ENCODE results near the gene KDM2B.

The KDM2B gene

DNA sequence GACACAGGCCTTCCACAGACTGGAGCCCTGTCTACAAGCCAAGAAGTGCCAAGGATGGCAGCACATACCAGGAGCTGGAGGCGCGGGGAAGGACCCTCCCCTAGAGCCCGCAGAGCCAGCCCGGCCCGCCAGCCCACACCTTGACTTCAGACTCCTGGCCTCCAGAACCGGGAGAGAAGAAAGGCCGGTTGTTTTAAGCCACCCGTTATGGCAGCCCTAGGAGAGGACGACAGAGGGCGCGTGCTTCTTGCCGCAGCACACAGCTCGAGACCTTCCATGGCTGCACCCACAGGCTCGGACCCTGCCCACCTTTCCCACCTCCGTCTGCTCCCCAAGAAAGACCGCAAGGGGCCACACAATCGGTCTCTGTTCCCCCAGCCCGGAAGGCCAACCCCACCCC is 127.2 kb downstream of the KDM2B start:
- FAIRE-seq = no peak

DNA sequence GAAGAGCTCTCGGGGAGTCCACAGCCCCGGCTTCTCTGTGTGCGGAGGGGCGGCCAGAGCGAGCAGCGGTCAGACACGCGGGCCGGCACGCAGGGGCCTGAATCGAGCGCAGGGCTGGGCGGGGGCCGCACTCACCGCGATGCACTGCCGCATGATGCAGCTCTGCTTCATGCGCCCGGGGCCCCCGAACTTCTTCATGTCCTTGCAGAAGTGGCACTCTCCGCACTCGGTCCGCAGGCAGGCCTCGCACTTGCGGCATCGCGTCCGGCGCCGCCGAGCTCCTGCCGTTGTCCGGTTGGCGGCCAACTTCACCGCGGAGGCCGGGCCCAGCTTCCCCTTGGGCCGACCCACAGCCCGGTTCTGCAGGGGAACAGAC is 127.8 kb downstream of the KDM2B start:
- no peak for FAIRE-seq

DNA sequence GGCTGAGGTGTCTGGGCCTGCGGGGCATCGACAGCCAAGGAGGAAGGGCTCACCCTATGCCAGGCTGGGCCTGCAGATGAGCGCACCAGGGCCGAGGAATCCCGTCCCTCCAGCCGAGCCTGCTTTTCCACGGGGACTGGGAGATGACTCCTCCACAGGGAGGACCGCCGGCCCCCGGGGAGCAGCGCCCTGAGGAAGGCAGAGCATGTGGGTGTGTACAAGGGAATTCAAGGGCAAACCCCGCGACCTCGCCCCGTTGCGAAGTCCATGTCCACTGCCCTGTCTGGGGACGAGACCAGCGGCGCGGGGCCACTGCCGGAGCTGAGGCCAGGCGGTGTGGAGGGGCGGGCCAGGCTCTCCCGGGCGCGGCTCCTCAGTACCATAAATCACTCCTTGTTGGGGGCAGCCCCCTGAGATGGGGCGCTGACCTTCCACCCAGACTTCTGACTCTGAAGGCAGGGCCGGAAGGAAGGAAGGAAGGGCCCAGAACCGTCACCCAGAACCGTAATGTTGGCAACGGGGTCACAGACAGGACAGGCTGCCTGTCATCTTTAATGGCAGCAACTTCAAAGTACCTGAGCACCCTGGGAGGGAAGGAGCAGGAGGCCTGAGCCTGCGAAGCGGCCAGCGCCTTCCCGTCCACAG is 128.4 kb downstream of the KDM2B start:
- no peak for FAIRE-seq

DNA sequence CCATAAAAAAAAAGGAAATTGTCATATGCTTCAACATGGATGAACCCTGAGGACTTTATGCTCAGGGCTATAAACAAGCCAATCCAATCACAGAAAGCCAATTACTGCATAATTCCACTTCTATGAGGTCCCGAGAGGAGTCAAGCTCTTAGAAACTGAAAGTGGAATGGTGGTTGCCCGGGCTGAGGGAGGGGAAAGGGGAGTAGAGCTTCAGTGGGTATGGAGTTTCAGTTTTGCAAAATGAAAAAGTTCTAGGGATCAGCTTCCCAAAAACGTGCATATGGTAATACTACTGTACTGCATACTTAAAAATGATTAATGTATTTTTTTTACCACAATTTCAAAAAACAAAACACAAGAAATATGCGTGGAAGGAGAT is 128.9 kb downstream of the KDM2B start:
- no peak for FAIRE-seq

DNA sequence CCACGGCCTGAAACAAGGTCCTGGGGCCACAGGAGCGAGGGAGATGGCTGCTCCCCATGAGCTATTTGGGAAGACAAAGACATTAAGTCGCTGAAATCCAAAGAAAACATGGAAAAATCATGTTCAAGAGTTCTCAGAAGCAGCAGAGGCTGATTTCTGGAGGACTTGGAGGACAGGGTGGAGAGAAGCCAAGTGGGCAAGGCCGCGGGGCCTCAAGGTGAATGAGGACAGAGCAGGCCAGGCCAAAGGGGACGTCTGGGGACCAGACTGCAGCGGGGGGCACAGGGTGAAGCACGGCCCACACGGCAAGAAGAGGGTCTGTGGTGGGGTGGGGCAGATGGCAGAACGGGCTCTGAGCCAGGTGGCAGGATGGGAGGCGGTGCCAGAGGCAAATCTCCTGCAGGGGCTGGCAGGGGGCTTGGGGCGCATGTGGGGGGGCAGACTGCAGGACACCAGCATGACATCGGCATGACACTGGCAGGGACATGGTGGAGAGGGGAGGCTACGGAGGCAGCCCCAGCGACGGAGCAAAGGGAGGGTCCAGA is 132.0 kb downstream of the KDM2B start:
- FAIRE-seq = no peak

DNA sequence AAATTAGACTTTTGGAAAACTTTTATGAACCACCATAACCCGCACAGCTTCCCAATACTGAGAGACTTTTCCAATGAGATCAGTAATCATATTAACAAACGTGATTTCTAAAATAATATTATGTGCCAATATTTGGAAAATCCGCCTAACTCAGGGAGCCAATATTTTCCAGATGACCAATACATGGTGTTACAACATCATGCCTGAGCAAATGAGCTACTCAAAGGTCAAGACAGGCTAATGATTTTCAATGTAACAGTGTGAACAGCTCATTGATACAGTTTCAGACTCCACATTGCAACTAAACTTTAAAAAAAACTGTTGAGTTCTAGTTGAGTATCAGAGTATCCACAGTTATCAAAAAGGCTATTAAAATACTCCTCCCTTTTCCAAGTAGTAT is 134.1 kb downstream of the KDM2B start:
- no peak for FAIRE-seq

DNA sequence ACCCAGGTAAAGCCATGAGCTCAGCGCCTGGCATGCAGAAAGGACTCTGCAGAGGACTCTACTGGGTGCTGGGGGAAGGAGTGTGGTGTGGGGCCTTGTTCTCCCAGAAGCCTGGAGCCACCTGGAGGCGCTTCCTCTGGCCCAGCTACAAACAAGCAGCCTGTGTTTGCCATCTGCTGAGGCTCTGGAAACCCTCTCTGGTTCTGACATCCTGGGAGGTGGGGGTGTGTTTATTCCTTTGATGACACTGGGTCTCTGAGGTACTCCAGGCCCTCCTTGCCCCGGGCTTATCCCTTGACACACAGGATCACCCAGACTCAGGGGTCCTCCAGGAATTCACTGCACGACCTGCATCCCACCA is 136.0 kb downstream of the KDM2B start:
- no peak for FAIRE-seq

DNA sequence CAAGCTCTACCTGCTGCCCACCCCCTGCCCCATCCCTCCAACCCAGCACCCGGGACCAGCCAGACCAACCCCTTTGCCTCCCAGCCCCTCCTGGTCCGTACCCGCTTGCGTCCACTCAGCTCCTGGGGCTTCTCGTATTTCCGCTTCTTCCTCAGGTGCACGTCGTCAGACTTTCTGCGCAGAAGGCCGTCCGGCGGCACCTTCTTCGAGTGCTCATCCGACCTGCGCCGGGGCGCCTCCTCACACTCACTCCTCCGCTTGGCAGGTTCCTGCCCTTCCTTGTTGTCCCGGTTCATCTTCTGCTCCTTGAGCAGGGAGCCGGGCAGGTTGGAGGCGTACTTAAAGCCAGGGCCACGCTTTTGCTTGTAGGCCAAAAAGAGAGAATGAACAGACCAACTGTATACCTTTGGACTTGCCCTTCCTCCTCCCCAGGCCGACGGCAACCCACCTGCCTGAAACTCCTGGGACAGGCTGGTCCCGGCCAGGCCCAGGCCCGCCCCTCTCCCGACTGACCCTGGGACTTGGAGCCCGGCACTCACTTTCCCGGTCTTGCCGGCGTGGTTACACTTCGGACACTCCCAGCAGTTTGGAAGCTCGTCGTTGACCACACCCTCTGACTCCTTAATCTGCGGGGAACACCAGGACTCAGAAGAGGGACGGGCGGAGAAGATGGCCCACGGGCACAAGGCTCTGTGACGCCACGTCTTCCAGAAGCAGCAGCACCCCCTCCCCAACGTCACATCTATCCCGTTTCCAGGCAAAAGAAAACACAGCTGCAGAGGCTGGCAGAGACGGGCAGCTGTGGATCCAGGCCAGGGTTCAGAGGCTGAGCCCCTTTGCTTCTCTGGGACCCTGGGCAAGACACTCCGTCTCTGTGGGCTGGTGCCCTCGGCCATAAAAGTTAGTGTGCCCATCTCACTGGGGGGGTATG is 136.6 kb downstream of the KDM2B start:
- no peak for FAIRE-seq

DNA sequence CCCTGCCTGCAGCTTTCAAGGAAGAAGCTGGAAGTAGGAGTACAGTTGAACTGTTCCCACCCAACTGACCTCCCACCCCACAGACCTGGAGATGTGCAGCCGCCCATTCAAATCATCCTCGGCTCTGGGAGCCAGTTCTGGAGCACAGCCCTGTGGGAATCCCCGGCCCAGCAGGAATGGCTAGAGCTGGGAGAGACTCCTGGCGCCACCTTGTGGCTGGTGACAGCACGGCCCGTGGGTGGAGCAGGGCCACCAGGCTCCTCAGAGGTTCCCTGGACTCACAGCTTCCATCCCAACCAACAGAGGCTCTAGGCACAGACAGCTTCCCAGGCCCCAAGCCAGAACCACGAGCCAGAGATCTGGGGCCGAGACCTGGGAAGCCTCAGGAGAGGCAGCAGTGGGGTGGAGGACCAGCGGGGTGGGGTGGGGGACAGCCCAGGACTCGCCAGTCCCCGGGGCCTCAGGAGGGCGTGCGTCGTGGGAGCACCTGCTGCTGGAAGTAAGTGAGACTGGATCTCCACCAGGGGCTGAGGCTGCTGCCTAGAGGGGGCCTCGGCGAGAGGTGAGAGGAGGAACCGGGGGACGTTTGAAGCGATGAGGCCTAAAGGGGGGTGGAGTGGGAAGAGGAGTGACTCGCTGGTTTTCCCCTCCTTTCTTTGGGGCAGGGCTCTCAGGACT is 137.5 kb downstream of the KDM2B start:
- no peak for FAIRE-seq

DNA sequence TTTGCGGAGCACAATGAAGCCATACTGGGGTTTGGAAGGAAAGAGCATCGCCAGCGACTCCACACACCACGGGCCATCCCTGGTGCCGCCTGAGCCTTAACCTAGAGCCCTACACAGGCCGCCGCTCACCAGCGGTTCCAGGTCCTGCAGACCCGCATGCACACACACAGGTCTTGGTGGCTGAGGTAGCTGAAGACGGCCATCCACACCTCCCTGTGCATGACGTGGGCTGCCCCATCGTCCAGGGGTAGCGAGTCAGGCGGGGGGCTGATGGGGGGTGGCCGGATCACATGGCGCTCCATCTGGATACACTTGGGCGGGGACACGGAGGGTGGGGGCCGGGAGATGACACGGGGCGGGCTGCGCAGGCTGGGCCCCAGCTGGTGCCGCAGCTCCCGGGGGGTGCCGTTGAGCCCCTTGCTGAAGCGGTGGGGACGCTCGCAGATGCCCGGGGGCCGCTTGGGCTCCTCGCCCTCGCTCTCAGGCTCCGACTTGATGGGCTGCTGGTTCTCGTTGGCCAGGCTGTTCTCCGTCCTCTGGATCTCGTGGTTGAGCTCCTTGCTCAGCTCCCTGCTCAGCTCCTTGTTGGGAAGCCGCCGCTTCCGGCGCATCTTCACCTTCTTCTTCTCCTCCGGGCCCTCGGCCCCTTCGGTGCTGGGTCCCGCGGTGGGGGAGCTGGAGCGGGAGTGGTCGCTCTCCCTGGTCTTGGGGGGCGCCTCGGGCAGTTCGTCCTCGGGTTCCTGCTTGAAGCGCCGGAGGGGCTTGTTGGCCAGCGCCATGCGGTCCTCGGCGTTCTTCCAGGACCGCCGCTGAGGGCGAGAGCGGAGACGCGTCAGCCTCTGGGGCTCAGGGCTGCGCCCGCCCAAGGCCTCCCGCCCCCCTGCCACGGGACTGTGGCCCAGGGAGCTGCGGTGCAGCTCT is 138.5 kb downstream of the KDM2B start:
- FAIRE-seq = no peak

DNA sequence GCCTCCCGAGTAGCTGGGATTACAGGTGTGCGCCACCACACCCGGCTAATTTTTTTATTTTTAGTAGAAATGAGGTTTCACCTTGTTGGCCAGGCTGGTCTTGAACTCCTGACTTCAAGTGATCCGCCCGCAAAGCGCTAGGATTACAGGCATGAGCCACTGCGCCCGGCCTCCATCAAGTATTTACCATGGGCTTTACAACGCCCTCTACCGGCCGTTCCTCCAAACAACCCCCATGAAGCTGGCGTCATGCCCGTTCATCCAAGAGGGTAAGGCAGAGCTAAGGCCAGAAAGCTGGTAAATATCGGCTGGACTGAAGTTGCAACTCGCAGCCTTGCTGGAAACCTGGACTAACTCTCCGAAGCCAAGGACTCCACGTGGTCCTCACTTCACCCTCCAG is 139.3 kb downstream of the KDM2B start:
- no peak for FAIRE-seq

DNA sequence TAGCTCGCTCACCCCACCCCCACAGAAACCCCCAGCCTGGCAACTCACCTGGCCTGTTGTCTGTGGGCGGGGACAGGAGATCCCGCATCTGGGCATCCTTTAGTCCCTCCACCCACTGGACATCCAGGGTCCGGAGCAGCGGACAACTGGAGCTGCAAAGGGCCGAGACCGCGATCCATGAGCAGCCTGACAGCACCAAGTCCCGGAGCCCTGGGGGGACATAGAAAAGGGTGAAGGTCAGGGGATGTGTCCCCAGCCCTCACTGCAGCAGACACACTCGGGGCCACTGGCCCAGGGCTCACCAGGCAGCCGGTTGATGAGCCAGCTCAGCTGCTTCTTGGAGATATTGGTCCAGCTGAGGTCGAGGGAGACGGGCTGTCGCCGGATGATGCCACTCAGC is 140.1 kb downstream of the KDM2B start:
- no peak for FAIRE-seq

DNA sequence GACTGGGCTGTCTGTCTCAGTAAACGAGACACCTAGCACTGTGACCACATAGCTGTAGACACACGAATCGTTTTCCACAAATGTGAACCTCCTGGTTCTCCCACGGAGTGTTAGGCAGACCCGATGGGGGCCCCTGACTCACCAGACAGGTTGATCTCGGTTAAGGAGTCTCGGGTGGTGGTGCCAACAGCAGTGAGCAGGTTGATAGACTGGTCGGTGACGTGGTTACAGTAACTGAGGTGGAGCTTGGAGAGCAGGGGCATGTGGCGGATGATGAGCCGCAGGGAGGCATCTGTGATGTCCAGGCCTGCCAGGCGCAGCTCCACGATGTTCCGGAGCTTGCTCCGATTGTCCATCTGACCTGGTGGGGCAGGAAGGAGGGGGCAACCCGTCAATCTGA is 141.1 kb downstream of the KDM2B start:
- FAIRE-seq = no peak

DNA sequence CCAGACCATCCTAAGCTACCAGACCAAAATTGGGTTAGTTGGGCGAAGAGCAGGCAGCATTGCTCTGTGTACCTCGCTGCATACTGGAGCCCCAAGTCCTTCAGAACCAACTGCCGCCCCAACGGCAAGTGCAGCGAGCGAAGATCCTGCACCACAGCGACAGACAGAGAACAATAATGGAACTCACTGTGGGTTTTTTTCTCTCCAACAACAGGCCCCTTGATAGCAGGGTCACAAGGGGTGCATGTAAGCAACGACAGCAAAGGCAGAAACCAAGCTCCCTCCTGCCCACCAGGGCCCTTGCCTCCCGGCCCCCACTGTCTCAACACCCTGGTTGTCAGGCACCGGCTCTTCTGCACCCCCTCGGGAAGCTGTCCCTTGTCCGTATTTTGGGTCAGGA is 141.9 kb downstream of the KDM2B start:
- no peak for FAIRE-seq

DNA sequence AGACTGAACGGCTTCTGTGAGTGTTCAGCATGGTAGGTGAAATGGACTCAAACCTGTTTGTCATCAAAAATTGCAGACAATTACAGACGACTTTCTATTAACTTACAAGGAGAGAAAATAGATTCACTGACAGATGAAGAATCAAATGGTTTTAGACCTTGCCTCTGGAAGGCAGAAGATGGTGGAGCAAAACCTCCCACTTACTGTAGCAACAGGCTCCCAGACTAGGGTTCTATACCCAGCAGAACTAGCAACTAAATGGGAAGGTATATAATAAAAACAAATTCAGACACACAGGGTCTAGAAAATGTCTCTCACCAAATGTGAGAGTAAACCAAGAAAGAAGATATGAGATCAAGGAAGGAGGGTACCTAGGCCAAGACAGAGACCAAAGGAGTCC is 144.1 kb downstream of the KDM2B start:
- no peak for FAIRE-seq

DNA sequence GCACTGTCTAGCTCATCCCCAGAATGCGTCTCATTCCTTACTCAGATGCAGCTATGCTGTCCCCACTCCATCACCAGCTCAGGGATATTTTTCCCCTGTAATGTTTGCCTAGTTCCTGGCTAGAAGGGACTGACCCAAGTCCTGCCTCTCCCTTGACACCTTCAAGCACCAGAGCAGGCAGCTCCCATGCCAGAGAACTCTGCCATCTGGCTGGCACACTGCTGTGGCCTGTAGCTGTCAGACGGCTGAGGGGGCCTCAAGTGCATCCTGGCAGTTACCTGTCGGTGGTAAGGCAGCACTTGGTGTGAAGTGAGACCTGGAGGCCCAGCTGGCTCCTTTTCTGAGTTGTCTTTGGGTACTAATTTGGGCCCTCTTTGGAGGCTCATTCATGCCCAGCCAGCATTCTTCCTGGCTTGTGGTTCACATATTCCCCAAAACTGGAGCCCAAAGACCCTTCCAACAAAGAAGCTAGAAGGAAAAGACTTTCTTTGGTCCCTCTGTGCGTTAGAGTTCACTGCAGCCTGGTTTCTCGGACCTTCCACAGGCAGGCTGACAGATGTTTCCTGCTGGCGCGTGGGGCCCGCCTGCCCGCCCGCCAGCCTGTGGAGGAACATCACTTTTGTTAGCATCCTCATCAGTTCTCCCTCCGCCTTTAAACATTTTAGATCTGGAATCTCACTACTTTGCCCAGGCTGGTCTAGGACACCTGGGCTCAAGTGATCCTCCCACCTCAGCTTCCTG is 147.9 kb downstream of the KDM2B start:
- no peak for FAIRE-seq

DNA sequence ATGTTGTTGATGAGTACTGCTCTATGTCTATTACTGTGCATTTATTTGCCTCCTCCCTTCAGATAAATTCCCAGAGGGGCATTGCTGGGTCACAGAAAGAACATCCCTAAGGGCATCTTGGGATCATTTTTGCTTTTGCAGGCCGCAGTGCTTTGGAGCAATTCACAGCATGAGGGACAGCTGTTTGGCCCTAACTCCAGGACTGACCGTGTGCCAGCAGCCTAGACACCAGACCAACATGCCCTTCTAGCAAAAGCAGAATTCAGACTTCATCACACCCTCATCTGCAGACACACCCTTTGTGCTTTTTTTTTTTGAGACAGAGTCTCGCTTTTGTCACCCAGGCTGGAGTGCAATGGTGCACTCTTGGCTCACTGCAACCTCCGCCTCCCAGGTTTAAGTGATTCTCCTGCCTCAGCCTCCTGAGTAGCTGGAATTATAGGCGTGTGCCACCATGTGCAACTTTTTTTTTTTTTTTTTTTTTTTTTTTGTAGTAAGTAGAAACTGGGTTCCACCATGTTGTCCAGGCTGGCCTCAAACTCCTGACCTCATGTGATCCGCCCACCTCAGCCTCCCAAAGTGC is 149.9 kb downstream of the KDM2B start:
- no peak for FAIRE-seq

DNA sequence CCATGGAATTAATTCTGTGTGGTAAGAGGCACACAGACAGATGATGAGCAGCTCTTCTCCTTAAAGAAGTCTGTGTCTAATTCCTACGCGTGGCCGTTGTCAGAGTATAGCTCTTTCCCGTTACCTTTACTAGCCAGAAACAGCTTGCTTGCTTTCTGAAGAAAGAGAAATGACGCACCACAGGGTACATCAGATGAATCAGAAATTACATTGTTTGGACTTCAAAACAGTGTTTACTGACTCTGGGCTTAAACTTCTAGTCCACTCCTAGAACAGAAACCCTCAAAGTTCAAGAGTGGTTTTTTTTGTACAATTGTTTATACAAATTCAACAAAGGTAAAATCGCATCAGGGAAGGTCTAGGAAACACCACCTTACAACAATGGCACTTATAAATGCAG is 151.9 kb downstream of the KDM2B start:
- FAIRE-seq = no peak

DNA sequence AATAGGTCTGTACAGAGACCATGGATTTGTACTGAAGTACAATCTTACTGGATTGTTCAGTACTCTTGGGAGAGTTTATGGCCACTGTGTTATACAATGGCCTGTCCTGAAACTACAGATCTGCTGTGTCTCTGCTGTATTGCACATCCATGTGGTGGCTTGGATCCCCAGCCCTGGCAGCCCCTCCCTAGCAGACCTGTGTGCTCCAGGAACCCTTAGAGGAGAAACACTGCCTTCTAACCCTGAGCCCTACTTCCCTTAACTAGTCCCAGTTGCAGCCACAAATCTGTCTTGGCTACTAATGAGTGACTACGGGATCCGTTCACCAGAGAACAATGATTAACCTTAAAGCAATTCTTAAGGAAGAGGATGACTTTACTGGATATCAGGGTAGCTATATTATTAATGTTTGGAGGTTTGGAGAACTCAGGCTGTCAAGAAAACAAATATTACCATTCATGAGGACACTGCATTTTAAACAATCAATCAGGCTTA is 153.2 kb downstream of the KDM2B start:
- no peak for FAIRE-seq

DNA sequence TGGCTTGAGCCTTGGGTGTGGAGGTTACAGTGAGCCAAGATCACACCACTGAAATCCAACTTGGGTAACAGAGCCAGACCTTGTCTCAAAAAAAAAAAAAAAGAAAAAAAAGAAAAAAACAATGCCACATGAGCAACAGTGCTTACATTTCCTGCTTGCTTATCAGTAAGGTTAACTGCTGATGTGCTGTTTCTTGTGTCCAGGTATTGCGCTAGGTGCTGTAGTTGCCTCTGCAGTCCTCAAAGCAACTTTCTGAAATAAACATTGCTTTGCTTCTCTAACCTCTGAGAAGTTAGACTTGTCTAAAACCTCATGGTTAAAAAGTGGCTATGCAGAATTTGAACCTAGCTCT is 156.2 kb downstream of the KDM2B start:
- no peak for FAIRE-seq
